Thyroid gland (tissue), 4 donors: ENCODE data around the gene CUTA.

Source experiments
- CTCF ChIP-seq, 6 experiments: fragments of 200-600 bp in 3 of 6; fragments of 450-650 bp in 3 of 6; sonication (generic) in 3 of 6; IDR thresholded peaks; one replicate each; pipeline ENCODE4 v1.5.1; 2016 to 2019; ENCODE audit warnings: antibody characterized with exemption in 6 of 6, mild to moderate bottlenecking in 2 of 6, inconsistent platforms in 1 of 6, moderate library complexity in 1 of 6
- POLR2A ChIP-seq, 2 donors: fragments of 450-650 bp; IDR thresholded peaks; one replicate each; pipeline ENCODE4 v1.6.1; 2017; ENCODE audit warnings: antibody characterized with exemption in 2 of 2, mild to moderate bottlenecking in 2 of 2, moderate library complexity in 1 of 2

- TF ChIP-seq POLR2A (IDR thresholded peaks at IDR 0.05) (no peak), CTCF (IDR thresholded peaks at IDR 0.05) (no peak)
These were observed 28.4 kb upstream of the CUTA start for GRCh38 chr6:33446356-33446755.
